Immature natural killer cell (primary cell): Measurements from ENCODE around the gene MCF2. TPM values are rescaled to one million over a fixed set of nuclear protein-coding genes. Genes with fewer than 3 reads are reported as not detected.
A peak's percentile ranks its signal among the peaks of the same experiment; 100 is the strongest.

Experiments used
- DNase-seq, 3 donors: peaks; one replicate each; pipeline ENCODE4 v3.0.0; 2022; ENCODE audit warnings: mixed read lengths in 1 of 3
- H3K27ac Mint-ChIP-seq, 6 donors: one replicate each; pipeline ENCODE4 v1.8.0; 2020; ENCODE audit warnings: mixed read lengths in 6 of 6, mild to moderate bottlenecking in 5 of 6, inconsistent platforms in 4 of 6, moderate library complexity in 3 of 6
- H3K27me3 Mint-ChIP-seq, 3 donors: one replicate each; pipeline ENCODE4 v1.8.0; 2020 to 2021; ENCODE audit warnings: low read depth in 3 of 3, mild to moderate bottlenecking in 3 of 3, mixed read lengths in 3 of 3, moderate library complexity in 3 of 3, inconsistent platforms in 1 of 3
- H3K36me3 Mint-ChIP-seq, 3 donors: one replicate each; pipeline ENCODE4 v1.8.0; 2020; ENCODE audit warnings: mixed read lengths in 3 of 3, inconsistent platforms in 2 of 3, mild to moderate bottlenecking in 2 of 3
- H3K4me1 Mint-ChIP-seq, 2 donors: one replicate each; pipeline ENCODE4 v1.8.0; 2020; ENCODE audit warnings: inconsistent platforms in 2 of 2, mild to moderate bottlenecking in 2 of 2, mixed read lengths in 2 of 2, moderate library complexity in 1 of 2
- H3K4me3 Mint-ChIP-seq, 5 donors: one replicate each; pipeline ENCODE4 v1.8.0; 2020; ENCODE audit warnings: mild to moderate bottlenecking in 5 of 5, mixed read lengths in 5 of 5, inconsistent platforms in 3 of 5, moderate library complexity in 3 of 5
- H3K9me3 Mint-ChIP-seq, 6 donors: one replicate each; pipeline ENCODE4 v1.8.0; 2020; ENCODE audit warnings: mild to moderate bottlenecking in 6 of 6, mixed read lengths in 6 of 6, inconsistent platforms in 4 of 6, moderate library complexity in 3 of 6
- polyA plus RNA-seq, 3 donors: library from polyadenylated mRNA; unstranded; fragments of 300-500 nt; fragmentation: Illumina TruSeq; gene quantifications; one replicate each; pipeline ENCODE4 v1.2.3, GENCODE V29; 2021

The MCF2 gene
- polyA plus RNA-seq, 3 donors from 2014 or later: 0.20 to 1.3 TPM; not detected in 1

- H3K9me3 Mint-ChIP-seq: no peaks in the 10 kb centered on the region
- H3K27me3 Mint-ChIP-seq: peaks cover 0 to 3% (median 2%) of the 10 kb centered on the region in 3 donors
- DNase-seq: no peak
- no peaks in the 10 kb centered on the region for H3K4me1 Mint-ChIP-seq
- no peaks in the 10 kb centered on the region for H3K36me3 Mint-ChIP-seq
- H3K4me3 Mint-ChIP-seq: no peak overlapping the region
- no peak overlapping the region for H3K27ac Mint-ChIP-seq
Measured at GRCh38 chrX:139560221-139560620, 147.7 kb downstream of the MCF2 start.

GRCh38 chrX:139559383-139560042, 148.5 kb downstream of the MCF2 start:
- no peak overlapping the region for H3K27ac Mint-ChIP-seq
- H3K36me3 Mint-ChIP-seq: no peaks in the 10 kb centered on the region
- peaks cover 0 to 4% of the 10 kb centered on the region in 2 donors for H3K4me1 Mint-ChIP-seq
- peaks cover 0 to 3% (median 2%) of the 10 kb centered on the region in 3 donors for H3K27me3 Mint-ChIP-seq
- DNase-seq: peak in 1 of 3 donors; percentile 10
- no peaks in the 10 kb centered on the region for H3K9me3 Mint-ChIP-seq
- H3K4me3 Mint-ChIP-seq: no peak overlapping the region

- Mint-ChIP-seq H3K27me3 (peaks cover 2 to 8% (median 3%) of the 10 kb centered on the region in 3 donors), H3K4me1 (peaks cover 7 to 13% of the 10 kb centered on the region in 2 donors), H3K4me3 (peak overlapping the region in 1 of 5 donors; percentile 8), H3K9me3 (no peaks in the 10 kb centered on the region), H3K36me3 (no peaks in the 10 kb centered on the region), H3K27ac (no peak overlapping the region)
- DNase-seq: no peak
Measured at GRCh38 chrX:139554991-139555675, 152.8 kb downstream of the MCF2 start.

- no peak overlapping the region for H3K27ac Mint-ChIP-seq
- peaks cover 2 to 8% (median 3%) of the 10 kb centered on the region in 3 donors for H3K27me3 Mint-ChIP-seq
- peak overlapping the region in 2 of 5 donors; percentile 4 to 56 for H3K4me3 Mint-ChIP-seq
- H3K36me3 Mint-ChIP-seq: no peaks in the 10 kb centered on the region
- no peak for DNase-seq
- H3K9me3 Mint-ChIP-seq: no peaks in the 10 kb centered on the region
- peaks cover 7 to 13% of the 10 kb centered on the region in 2 donors for H3K4me1 Mint-ChIP-seq
Measured at GRCh38 chrX:139554376-139554775, 153.6 kb downstream of the MCF2 start.

- DNase-seq: no peak
- no peaks in the 10 kb centered on the region for H3K9me3 Mint-ChIP-seq
- no peaks in the 10 kb centered on the region for H3K4me1 Mint-ChIP-seq
- no peak overlapping the region for H3K4me3 Mint-ChIP-seq
- no peaks in the 10 kb centered on the region for H3K36me3 Mint-ChIP-seq
- H3K27ac Mint-ChIP-seq: no peak overlapping the region
- H3K27me3 Mint-ChIP-seq: peaks cover 0 to 7% (median 0%) of the 10 kb centered on the region in 3 donors
Measured at GRCh38 chrX:139544591-139544990, 163.4 kb downstream of the MCF2 start.

GRCh38 chrX:139543920-139544319, 164.0 kb downstream of the MCF2 start:
- Mint-ChIP-seq H3K27ac (no peak overlapping the region), H3K27me3 (peaks cover 0 to 7% (median 0%) of the 10 kb centered on the region in 3 donors), H3K36me3 (no peaks in the 10 kb centered on the region), H3K9me3 (no peaks in the 10 kb centered on the region), H3K4me1 (no peaks in the 10 kb centered on the region), H3K4me3 (no peak overlapping the region)
- no peak for DNase-seq

GRCh38 chrX:139542652-139543051, 165.3 kb downstream of the MCF2 start:
- Mint-ChIP-seq H3K27me3 (peaks cover 1 to 7% (median 2%) of the 10 kb centered on the region in 3 donors), H3K4me1 (no peaks in the 10 kb centered on the region), H3K27ac (no peak overlapping the region), H3K36me3 (no peaks in the 10 kb centered on the region), H3K4me3 (no peak overlapping the region), H3K9me3 (no peaks in the 10 kb centered on the region)
- no peak for DNase-seq

GRCh38 chrX:139538907-139539790, 168.8 kb downstream of the MCF2 start:
- no peak for DNase-seq
- no peaks in the 10 kb centered on the region for H3K4me1 Mint-ChIP-seq
- no peak overlapping the region for H3K4me3 Mint-ChIP-seq
- H3K27ac Mint-ChIP-seq: no peak overlapping the region
- H3K36me3 Mint-ChIP-seq: no peaks in the 10 kb centered on the region
- peaks cover 0 to 4% (median 0%) of the 10 kb centered on the region in 6 donors for H3K9me3 Mint-ChIP-seq
- H3K27me3 Mint-ChIP-seq: peaks cover 1 to 8% (median 2%) of the 10 kb centered on the region in 3 donors

- Mint-ChIP-seq H3K4me1 (no peaks in the 10 kb centered on the region), H3K36me3 (no peaks in the 10 kb centered on the region), H3K4me3 (no peak overlapping the region), H3K27me3 (peaks cover 3 to 5% (median 4%) of the 10 kb centered on the region in 3 donors), H3K9me3 (peaks cover 0 to 4% (median 0%) of the 10 kb centered on the region in 6 donors), H3K27ac (no peak overlapping the region)
- no peak for DNase-seq
Measured at GRCh38 chrX:139533444-139533843, 174.5 kb downstream of the MCF2 start.

GRCh38 chrX:139532834-139533233, 175.1 kb downstream of the MCF2 start:
- DNase-seq: no peak
- Mint-ChIP-seq H3K36me3 (no peaks in the 10 kb centered on the region), H3K27me3 (peaks cover 3% of the 10 kb centered on the region in 3 donors), H3K9me3 (peaks cover 0 to 4% (median 0%) of the 10 kb centered on the region in 6 donors), H3K27ac (no peak overlapping the region), H3K4me3 (no peak overlapping the region), H3K4me1 (no peaks in the 10 kb centered on the region)

Other genes with a start within 250 kb of the MCF2 start
- not detected for gene F9, start 177.4 kb downstream of the MCF2 start, polyA plus RNA-seq
- 1 to 10 TPM; 1.5 to 3.6 (median 2.9) TPM for gene ATP11C, start 224.9 kb upstream of the MCF2 start, polyA plus RNA-seq